ENCODE results near the gene TMED6.
"Not testable (repeated sequence)": the region's sequence is repeated elsewhere in the genome, so short reads cannot be mapped to it uniquely, and the experiment has no call there.

Gene TMED6

GRCh38 chr16:69301861-69302260 is 49.7 kb downstream of the TMED6 start:
- no peak for DNase-seq (ENCODE audit: low read depth, low spot score)

- no peak for DNase-seq (ENCODE audit: low read depth, low spot score)
Measured at GRCh38 chr16:69301187-69301586, 50.4 kb downstream of the TMED6 start.

- no peak for DNase-seq (ENCODE audit: low read depth, low spot score)
Measured at GRCh38 chr16:69298261-69298660, 53.3 kb downstream of the TMED6 start.

GRCh38 chr16:69296771-69297170 is 54.8 kb downstream of the TMED6 start:
- DNase-seq (ENCODE audit: low read depth, low spot score): not testable (repeated sequence)

- DNase-seq (ENCODE audit: low read depth, low spot score): no peak
Measured at GRCh38 chr16:69294051-69294450, 57.5 kb downstream of the TMED6 start.

GRCh38 chr16:69293401-69293800 is 58.2 kb downstream of the TMED6 start:
- no peak for DNase-seq (ENCODE audit: low read depth, low spot score)

Data from brain pericyte (primary cell).